Activated CD8-positive, alpha-beta T cell treated with anti-CD3 and anti-CD28 coated beads for 36 hours (primary cell): ENCODE data around the gene CR1L. TPM values are rescaled to one million over a fixed set of nuclear protein-coding genes. Genes with fewer than 3 reads are reported as not detected.

Experiments
- ATAC-seq: fragments of 200-7000 bp; cut with Tn5 transposase; one replicate; pipeline ENCODE4 v1.10.0; 2021; ENCODE audit warnings: mild to moderate bottlenecking, moderate library complexity
- CTCF ChIA-PET: fragments of 350-600 bp; sonication (Branson Sonifier 250); formaldehyde crosslinking; loops from one replicate; lab custom pipeline; 2021; ENCODE audit warnings: antibody characterized with exemption; lab: Charles Lee
- POLR2A ChIA-PET: fragments of 350-600 bp; sonication (Branson Sonifier 250); formaldehyde crosslinking; loops from one replicate; lab custom pipeline; 2021; ENCODE audit warnings: antibody characterized with exemption; lab: Charles Lee
- DNase-seq: peaks from one replicate; pipeline ENCODE4 v3.0.0-alpha.2; 2020
- H3K27ac Mint-ChIP-seq: one replicate; pipeline ENCODE4 v1.8.0; 2021; ENCODE audit warnings: mild to moderate bottlenecking, mixed read lengths
- H3K27me3 Mint-ChIP-seq: one replicate; pipeline ENCODE4 v1.8.0; 2021; ENCODE audit warnings: mixed read lengths
- H3K36me3 Mint-ChIP-seq: one replicate; pipeline ENCODE4 v1.8.0; 2021; ENCODE audit warnings: low read depth, mixed read lengths
- H3K4me1 Mint-ChIP-seq: one replicate; pipeline ENCODE4 v1.8.0; 2021; ENCODE audit warnings: low read depth, mixed read lengths
- H3K4me3 Mint-ChIP-seq: one replicate; pipeline ENCODE4 v1.8.0; 2021; ENCODE audit warnings: mild to moderate bottlenecking, moderate library complexity, mixed read lengths
- H3K9me3 Mint-ChIP-seq: one replicate; pipeline ENCODE4 v1.8.0; 2021; ENCODE audit warnings: mixed read lengths
- intact Hi-C: fragments of 100-400 bp; cut with micrococcal nuclease; formaldehyde crosslinking; loops from one replicate; pipeline ENCODE4 v1.10.0; 2022
- total RNA-seq, 2 experiments: library from RNA; stranded (reverse); gene quantifications; one replicate each; pipeline ENCODE4 v1.2.3, GENCODE V29; 2021
- TF ChIP-seq, protein P1 (sequence below): fragments of 200-600 bp; IDR thresholded peaks from one replicate; pipeline ENCODE4 v1.8.0; 2022; ENCODE audit warnings: antibody characterized with exemption, mild to moderate bottlenecking

The CR1L gene
- total RNA-seq, 2 experiments from 2014 or later: not detected

GRCh38 chr1:207666342-207666741 lies 21.4 kb downstream of the CR1L start:
- DNase-seq (no peak), ATAC-seq (no peak)
- intact Hi-C loops: no loop called here
- ChIA-PET CTCF (no interaction called here), POLR2A (no interaction called here)
- Mint-ChIP-seq H3K4me1 (peaks cover 3% of the 10 kb centered on the region), H3K36me3 (no peaks in the 10 kb centered on the region), H3K27ac (no peak overlapping the region), H3K27me3 (peaks cover 57% of the 10 kb centered on the region), H3K4me3 (no peak overlapping the region), H3K9me3 (peaks cover 4% of the 10 kb centered on the region)
- TF ChIP-seq, protein P1, sequence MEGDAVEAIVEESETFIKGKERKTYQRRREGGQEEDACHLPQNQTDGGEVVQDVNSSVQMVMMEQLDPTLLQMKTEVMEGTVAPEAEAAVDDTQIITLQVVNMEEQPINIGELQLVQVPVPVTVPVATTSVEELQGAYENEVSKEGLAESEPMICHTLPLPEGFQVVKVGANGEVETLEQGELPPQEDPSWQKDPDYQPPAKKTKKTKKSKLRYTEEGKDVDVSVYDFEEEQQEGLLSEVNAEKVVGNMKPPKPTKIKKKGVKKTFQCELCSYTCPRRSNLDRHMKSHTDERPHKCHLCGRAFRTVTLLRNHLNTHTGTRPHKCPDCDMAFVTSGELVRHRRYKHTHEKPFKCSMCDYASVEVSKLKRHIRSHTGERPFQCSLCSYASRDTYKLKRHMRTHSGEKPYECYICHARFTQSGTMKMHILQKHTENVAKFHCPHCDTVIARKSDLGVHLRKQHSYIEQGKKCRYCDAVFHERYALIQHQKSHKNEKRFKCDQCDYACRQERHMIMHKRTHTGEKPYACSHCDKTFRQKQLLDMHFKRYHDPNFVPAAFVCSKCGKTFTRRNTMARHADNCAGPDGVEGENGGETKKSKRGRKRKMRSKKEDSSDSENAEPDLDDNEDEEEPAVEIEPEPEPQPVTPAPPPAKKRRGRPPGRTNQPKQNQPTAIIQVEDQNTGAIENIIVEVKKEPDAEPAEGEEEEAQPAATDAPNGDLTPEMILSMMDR: no peak

GRCh38 chr1:207669528-207670009 lies 24.6 kb downstream of the CR1L start:
- ATAC-seq (no peak), DNase-seq (no peak)
- Mint-ChIP-seq H3K27ac (no peak overlapping the region), H3K36me3 (no peaks in the 10 kb centered on the region), H3K27me3 (peaks cover 66% of the 10 kb centered on the region), H3K4me3 (no peak overlapping the region), H3K4me1 (peaks cover 3% of the 10 kb centered on the region), H3K9me3 (peaks cover 4% of the 10 kb centered on the region)
- intact Hi-C loops: no loop called here
- TF ChIP-seq, protein P1: no peak
- POLR2A ChIA-PET: no interaction called here
- CTCF ChIA-PET: no interaction called here

GRCh38 chr1:207670192-207670591 lies 25.3 kb downstream of the CR1L start:
- H3K9me3 Mint-ChIP-seq: peaks cover 4% of the 10 kb centered on the region
- ChIA-PET CTCF (no interaction called here), POLR2A (no interaction called here)
- no peak for DNase-seq
- H3K36me3 Mint-ChIP-seq: no peaks in the 10 kb centered on the region
- H3K27me3 Mint-ChIP-seq: peaks cover 66% of the 10 kb centered on the region
- ATAC-seq: no peak
- intact Hi-C loops: no loop called here
- no peak overlapping the region for H3K27ac Mint-ChIP-seq
- TF ChIP-seq, protein P1: no peak
- peaks cover 3% of the 10 kb centered on the region for H3K4me1 Mint-ChIP-seq
- no peak overlapping the region for H3K4me3 Mint-ChIP-seq

- H3K27me3 Mint-ChIP-seq: peaks cover 64% of the 10 kb centered on the region
- peaks cover 4% of the 10 kb centered on the region for H3K9me3 Mint-ChIP-seq
- H3K36me3 Mint-ChIP-seq: no peaks in the 10 kb centered on the region
- ATAC-seq (no peak), DNase-seq (no peak)
- POLR2A ChIA-PET: no interaction called here
- intact Hi-C loops: no loop called here
- CTCF ChIA-PET: interaction anchor here (2.6 kb wide), 1 partner anchor 92 kb away, joined by 10 read pairs; no protein-coding TSS in a partner anchor
- no peak overlapping the region for H3K27ac Mint-ChIP-seq
- H3K4me3 Mint-ChIP-seq: no peak overlapping the region
- TF ChIP-seq, protein P1: no peak
- peaks cover 3% of the 10 kb centered on the region for H3K4me1 Mint-ChIP-seq
These were observed 26.1 kb downstream of the CR1L start for GRCh38 chr1:207670997-207671396.

DNA sequence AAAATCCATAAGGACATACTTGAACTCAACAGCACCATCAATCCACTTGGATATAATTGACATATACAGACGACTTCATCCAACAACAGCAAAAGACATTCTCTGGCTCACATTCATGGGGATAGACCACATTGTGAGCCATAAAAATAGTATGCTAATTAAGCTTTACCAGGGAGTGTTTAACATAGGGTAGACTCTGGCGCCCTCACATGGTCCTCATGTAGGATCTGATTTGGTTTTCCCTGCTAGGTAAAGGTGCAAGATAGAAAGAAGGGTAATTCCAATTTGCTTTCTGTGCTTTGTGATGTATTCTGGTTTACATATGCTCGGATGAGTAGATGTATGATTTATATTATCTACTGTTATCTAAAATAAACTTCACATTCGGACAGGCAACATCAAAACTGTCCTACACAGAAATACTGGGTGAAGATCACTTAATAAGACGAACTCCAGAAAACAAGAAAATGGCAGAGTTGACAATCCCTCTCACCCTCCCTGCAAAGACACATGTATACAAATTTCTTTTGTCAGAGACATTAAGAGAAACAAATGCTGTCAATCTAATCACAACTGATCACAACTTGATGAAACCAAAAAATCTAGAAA lies 27.7 kb downstream of the CR1L start:
- H3K27me3 Mint-ChIP-seq: peaks cover 50% of the 10 kb centered on the region
- H3K36me3 Mint-ChIP-seq: no peaks in the 10 kb centered on the region

More for the DNA sequence above, 27.7 kb downstream of the CR1L start:
- intact Hi-C loops: no loop called here
- Mint-ChIP-seq H3K27ac (no peak overlapping the region), H3K4me1 (peaks cover 3% of the 10 kb centered on the region), H3K9me3 (no peaks in the 10 kb centered on the region), H3K4me3 (no peak overlapping the region)
- CTCF ChIA-PET: interaction anchor here (0.6 to 2.6 kb wide), 6 partner anchors 25 to 212 kb away, joined by 3 to 10 read pairs (median 3); no protein-coding TSS in a partner anchor
- ATAC-seq (peak; percentile 58), DNase-seq (peak; percentile 64)
- POLR2A ChIA-PET: no interaction called here
- TF ChIP-seq, protein P1: peak; percentile 65
